Esophagus (tissue), 2 donors: ENCODE measurements around the gene CDH15. TPM values are rescaled to one million over a fixed set of nuclear protein-coding genes. Genes with fewer than 3 reads are reported as not detected.

Source experiments
- H3K27ac ChIP-seq, 2 donors: one replicate each; pipeline ENCODE4 v1.5.1; 2013; ENCODE audit warnings: low read depth in 2 of 2, mild to moderate bottlenecking in 2 of 2, inconsistent platforms in 1 of 2, low read length in 1 of 2, moderate library complexity in 1 of 2
- H3K27me3 ChIP-seq, 2 donors: one replicate each; pipeline ENCODE4 v1.6.1; 2013; ENCODE audit warnings: low read length in 2 of 2, control low read depth in 1 of 2, mild to moderate bottlenecking in 1 of 2; ENCODE audit not compliant: insufficient read depth in 2 of 2, control insufficient read depth in 1 of 2
- H3K36me3 ChIP-seq, 2 donors: one replicate each; pipeline ENCODE4 v1.6.1; 2013; ENCODE audit warnings: low read length in 1 of 2; ENCODE audit not compliant: control insufficient read depth in 2 of 2, insufficient read depth in 2 of 2
- H3K4me1 ChIP-seq, 2 donors: one replicate each; pipeline ENCODE4 v1.6.1; 2013; ENCODE audit warnings: low read length in 1 of 2; ENCODE audit not compliant: control insufficient read depth in 2 of 2, insufficient read depth in 2 of 2
- H3K4me3 ChIP-seq, 2 donors: one replicate each; pipeline ENCODE4 v1.5.1; 2013; ENCODE audit warnings: low read length in 2 of 2, mild to moderate bottlenecking in 2 of 2, low read depth in 1 of 2, moderate library complexity in 1 of 2
- H3K9me3 ChIP-seq, 2 donors: one replicate each; pipeline ENCODE4 v1.6.1; 2013; ENCODE audit warnings: mild to moderate bottlenecking in 2 of 2, low read depth in 1 of 2, low read length in 1 of 2, moderate library complexity in 1 of 2; ENCODE audit not compliant: control insufficient read depth in 2 of 2, insufficient read depth in 1 of 2
- WGBS, 2 donors: extraction: QIAGEN DNeasy Blood & Tissue Kit; methylation state at CpG; one replicate each; pipeline ENCODE4 v1.1.7; 2013; 5-methylcytosine and 5-hydroxymethylcytosine counted together
- polyA plus RNA-seq, 2 donors: library from polyadenylated mRNA; stranded (reverse); fragments of 200-250 nt; gene quantifications; one replicate each; pipeline ENCODE4 v1.2.3, GENCODE V29; 2013
- donor health status: healthy with polysubstance abuse.
- donor health status: Bipolar disorder and iron deficiency.

CDH15 gene
- polyA plus RNA-seq, 2 donors, result not detected

GRCh38 chr16:89133457-89134127, 38.0 kb upstream of the CDH15 start:
- WGBS, 2 donors, result 94 to 95% methylated on average over 25 of the region's 25 CpGs
- Histone ChIP-seq H3K36me3 (peaks cover 6 to 34% of the 10 kb centered on the region in 2 donors), H3K27me3 (no peaks in the 10 kb centered on the region), H3K9me3 (no peaks in the 10 kb centered on the region), H3K4me3 (no peak overlapping the region), H3K27ac (no peak overlapping the region), H3K4me1 (no peaks in the 10 kb centered on the region)

- WGBS, 2 donors, result 95 to 96% methylated on average over 20 of the region's 20 CpGs
- Histone ChIP-seq H3K27me3 (no peaks in the 10 kb centered on the region), H3K4me1 (no peaks in the 10 kb centered on the region), H3K27ac (no peak overlapping the region), H3K4me3 (no peak overlapping the region), H3K36me3 (peaks cover 6 to 37% of the 10 kb centered on the region in 2 donors), H3K9me3 (no peaks in the 10 kb centered on the region)
These were observed 37.3 kb upstream of the CDH15 start for GRCh38 chr16:89134269-89134668.

DNA sequence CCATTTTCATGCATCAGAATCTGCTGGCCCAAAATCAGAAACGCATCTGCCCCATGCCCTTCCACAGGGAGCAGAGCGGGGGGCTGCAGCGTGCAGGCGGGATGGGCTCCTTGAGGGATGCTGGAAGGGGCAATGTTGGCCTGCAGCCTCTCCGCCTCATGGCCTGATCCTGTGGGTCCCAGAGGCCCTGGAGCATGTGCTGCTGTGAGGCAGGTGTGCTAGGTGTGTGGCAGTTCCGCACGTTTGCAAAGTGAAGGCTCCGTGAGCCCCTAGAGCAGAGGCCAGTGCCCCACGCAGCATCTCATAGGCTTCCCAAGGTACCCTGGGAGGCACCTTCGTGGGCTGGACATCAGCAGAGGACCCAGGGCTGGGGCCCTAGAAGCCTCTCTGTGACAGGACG, 36.4 kb upstream of the CDH15 start:
- Histone ChIP-seq H3K4me1 (no peaks in the 10 kb centered on the region), H3K27ac (no peak overlapping the region), H3K9me3 (no peaks in the 10 kb centered on the region), H3K36me3 (peaks cover 6 to 42% of the 10 kb centered on the region in 2 donors), H3K4me3 (no peak overlapping the region), H3K27me3 (no peaks in the 10 kb centered on the region)
- 95 to 96% methylated on average over 11 of the region's 11 CpGs for WGBS, 2 donors

GRCh38 chr16:89135971-89136765, 35.4 kb upstream of the CDH15 start:
- H3K27me3 ChIP-seq, result no peaks in the 10 kb centered on the region
- H3K36me3 ChIP-seq, result peaks cover 6 to 47% of the 10 kb centered on the region in 2 donors

DNA sequence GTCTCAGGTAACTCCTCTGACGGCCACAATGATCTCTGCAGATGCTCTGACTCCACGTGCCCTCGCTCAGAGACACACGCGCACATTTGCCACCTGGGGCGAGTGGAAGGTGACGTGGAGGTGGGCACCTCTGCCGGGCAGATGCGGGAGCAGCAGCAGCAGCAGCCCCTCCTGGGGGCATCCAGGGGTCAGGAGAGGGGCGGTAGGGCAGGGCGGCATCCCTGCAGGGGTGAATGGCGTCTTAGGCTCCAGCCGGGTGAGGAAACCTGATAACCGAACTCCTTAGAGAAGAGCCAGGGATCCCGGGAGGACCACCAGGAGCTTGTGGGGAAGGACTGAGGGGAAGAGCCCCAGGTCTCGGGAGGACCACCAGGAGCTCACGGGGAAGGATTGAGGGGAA, 34.6 kb upstream of the CDH15 start:
- H3K9me3 ChIP-seq, result peaks cover 0 to 3% of the 10 kb centered on the region in 2 donors
- H3K27ac ChIP-seq, result no peak overlapping the region
- no peaks in the 10 kb centered on the region for H3K4me1 ChIP-seq
- H3K27me3 ChIP-seq, result no peaks in the 10 kb centered on the region
- H3K36me3 ChIP-seq, result peaks cover 6 to 54% of the 10 kb centered on the region in 2 donors
- no peak overlapping the region for H3K4me3 ChIP-seq
- WGBS, 2 donors, result 95 to 97% methylated on average over 17 of the region's 17 CpGs

More at GRCh38 chr16:89135971-89136765, 35.4 kb upstream of the CDH15 start:
- Histone ChIP-seq H3K9me3 (no peaks in the 10 kb centered on the region), H3K27ac (no peak overlapping the region), H3K4me1 (no peaks in the 10 kb centered on the region), H3K4me3 (no peak overlapping the region)
- WGBS, 2 donors, result 91 to 92% methylated on average over 35 of the region's 35 CpGs

DNA sequence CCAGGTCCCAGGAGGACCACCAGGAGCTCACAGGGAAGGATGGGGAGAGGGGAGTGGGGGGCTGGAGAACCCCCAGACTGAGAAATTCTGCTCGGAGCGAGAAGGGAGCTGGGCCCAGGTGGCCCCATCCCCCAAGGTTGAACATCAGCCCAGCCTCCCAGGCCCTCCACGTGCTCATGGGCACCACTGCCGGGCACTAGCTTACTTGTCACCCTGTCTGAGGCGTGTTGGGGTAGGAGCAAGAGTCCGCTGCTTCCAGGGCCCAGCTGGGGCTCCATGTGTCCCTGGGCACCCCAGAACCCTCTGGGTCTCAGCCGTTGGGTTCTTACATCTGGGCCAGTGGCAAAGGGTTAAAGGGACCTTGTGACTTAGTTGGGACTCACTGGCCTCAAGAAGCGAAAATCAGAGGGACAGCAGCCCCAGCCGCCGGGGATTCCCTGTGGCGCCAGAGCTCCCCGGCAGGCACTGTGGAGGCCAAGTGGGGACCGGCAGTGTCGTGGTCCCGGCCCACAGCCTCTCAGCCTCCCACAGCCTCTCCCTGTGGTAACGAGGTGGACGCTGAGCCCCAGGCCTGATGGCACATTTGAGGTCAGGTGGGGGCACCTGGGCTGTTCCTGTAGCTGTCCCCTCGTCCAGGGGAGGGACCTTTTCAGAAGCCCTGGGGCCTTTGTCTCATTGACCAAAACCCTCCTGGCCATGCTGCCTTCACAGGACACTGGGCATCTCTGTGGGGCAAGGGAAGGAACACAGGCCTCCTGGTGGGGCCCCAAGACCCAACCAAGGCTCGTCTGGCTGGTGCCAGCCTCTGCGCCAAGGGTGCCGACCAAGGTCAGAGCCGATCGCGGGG, 33.7 kb upstream of the CDH15 start:
- Histone ChIP-seq H3K27ac (no peak overlapping the region), H3K36me3 (peaks cover 6 to 49% of the 10 kb centered on the region in 2 donors)

DNA sequence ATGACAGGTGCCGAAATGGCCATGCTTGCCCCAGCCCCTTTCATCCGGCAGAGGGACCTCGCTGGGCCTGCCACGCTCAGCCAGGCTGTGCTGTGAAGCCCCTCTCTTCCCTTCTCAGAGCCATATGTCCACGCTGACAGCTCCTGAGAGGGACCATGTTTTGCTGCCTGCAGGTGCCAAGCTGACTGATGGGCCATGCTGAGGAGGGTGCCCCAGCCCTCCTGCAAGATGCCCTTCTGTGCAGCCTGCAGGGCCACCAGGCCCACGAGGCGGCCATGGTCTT, 33.1 kb upstream of the CDH15 start:
- H3K4me3 ChIP-seq, result no peak overlapping the region
- WGBS, 2 donors, result 96% methylated on average over 6 to 7 of the region's 7 CpGs
- H3K4me1 ChIP-seq, result no peaks in the 10 kb centered on the region
- peaks cover 0 to 3% of the 10 kb centered on the region in 2 donors for H3K9me3 ChIP-seq
- H3K27ac ChIP-seq, result no peak overlapping the region
- peaks cover 3 to 48% of the 10 kb centered on the region in 2 donors for H3K36me3 ChIP-seq
- H3K27me3 ChIP-seq, result no peaks in the 10 kb centered on the region

More for the DNA sequence above, 33.7 kb upstream of the CDH15 start:
- H3K27me3 ChIP-seq, result no peaks in the 10 kb centered on the region
- H3K9me3 ChIP-seq, result peaks cover 0 to 3% of the 10 kb centered on the region in 2 donors
- no peaks in the 10 kb centered on the region for H3K4me1 ChIP-seq
- no peak overlapping the region for H3K4me3 ChIP-seq
- WGBS, 2 donors, result 91 to 94% methylated on average over 21 to 24 of the region's 24 CpGs

DNA sequence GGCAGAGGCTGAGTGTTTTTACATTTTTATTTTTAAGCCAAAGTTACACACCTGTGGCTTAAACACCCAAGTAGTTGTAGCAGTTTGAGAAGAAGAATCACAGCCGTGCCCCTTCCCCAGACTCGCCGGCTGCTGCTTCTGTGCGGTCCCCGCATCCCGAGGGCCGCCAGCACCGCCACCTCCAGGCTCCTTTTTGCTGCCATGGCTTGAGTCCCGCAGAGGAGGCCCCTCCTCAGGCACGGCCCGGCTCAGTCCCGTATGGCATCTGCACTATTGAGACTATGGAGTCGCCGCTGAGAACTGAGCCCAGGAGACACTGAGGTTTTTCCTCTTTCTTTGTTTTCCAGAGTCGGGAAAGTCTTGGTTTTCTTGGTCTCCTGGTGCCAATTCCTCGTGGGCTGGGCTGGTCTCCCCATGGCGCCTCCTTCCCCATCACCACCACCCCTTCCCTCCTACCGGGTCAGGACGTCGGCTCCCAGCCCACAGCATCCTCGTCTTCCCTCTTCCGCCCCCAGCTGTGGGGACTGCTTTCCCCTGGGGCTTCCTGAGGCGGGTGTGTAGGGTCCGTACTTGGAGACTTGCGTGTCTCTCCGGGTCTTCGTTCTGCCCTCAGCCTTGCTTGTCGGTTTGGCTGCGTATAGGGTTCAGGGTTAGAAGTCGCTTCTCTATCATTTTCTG, 32.6 kb upstream of the CDH15 start:
- Histone ChIP-seq H3K27ac (no peak overlapping the region), H3K27me3 (no peaks in the 10 kb centered on the region), H3K9me3 (peaks cover 0 to 3% of the 10 kb centered on the region in 2 donors), H3K4me1 (no peaks in the 10 kb centered on the region), H3K36me3 (peaks cover 0 to 42% of the 10 kb centered on the region in 2 donors), H3K4me3 (no peak overlapping the region)
- 92% methylated on average over 30 of the region's 30 CpGs for whole genome bisulfite sequencing, 2 donors

GRCh38 chr16:89139907-89140361, 31.6 kb upstream of the CDH15 start:
- Histone ChIP-seq H3K27me3 (no peaks in the 10 kb centered on the region), H3K27ac (no peak overlapping the region), H3K4me3 (no peak overlapping the region), H3K9me3 (peaks cover 0 to 3% of the 10 kb centered on the region in 2 donors), H3K4me1 (no peaks in the 10 kb centered on the region), H3K36me3 (peaks cover 0 to 39% of the 10 kb centered on the region in 2 donors)
- WGBS, 2 donors, result 95 to 96% methylated on average over 12 of the region's 12 CpGs
